IMR-90 (cell line): Measurements from ENCODE around the gene SLTM. TPM values are rescaled to one million over a fixed set of nuclear protein-coding genes. Genes with fewer than 3 reads are reported as not detected.

Source experiments
- ATAC-seq: fragments of 200-7000 bp; cut with Tn5 transposase; 2 replicates; pipeline ENCODE4 v1.9.1; 2020; ENCODE audit warnings: low read depth, mild to moderate bottlenecking, moderate library complexity
- BruUV-seq: library from RNA; stranded (reverse); fragments of 400-500 nt; replicated peaks from 2 replicates; lab custom pipeline; 2021; lab: Mats Ljungman, UMichigan
- CTCF ChIA-PET: fragments of 300-600 bp; formaldehyde crosslinking; extraction: SDS; loops from one replicate; lab custom pipeline; 2021; ENCODE audit warnings: antibody characterized with exemption; lab: Yijun Ruan, JAX
- POLR2A ChIA-PET: fragments of 300-600 bp; sonication (Branson Sonifier 250); formaldehyde crosslinking; loops from one replicate; lab custom pipeline; 2022; ENCODE audit warnings: antibody characterized with exemption; ENCODE audit not compliant: unreplicated experiment; lab: Charles Lee
- DNase-seq: peaks from one replicate; pipeline ENCODE4 v3.0.0; 2013
- H2AFZ ChIP-seq: replicated peaks from 2 replicates; pipeline ENCODE3; 2013; ENCODE audit warnings: low read length, mild to moderate bottlenecking; ENCODE audit not compliant: poor library complexity
- H2AK5ac ChIP-seq: 2 replicates; pipeline ENCODE4 v1.6.1; 2013; ENCODE audit warnings: low read depth, low read length, inconsistent platforms
- H2AK9ac ChIP-seq: replicated peaks from 2 replicates; pipeline ENCODE3; 2013; ENCODE audit warnings: mild to moderate bottlenecking, low read depth, low read length, moderate library complexity; ENCODE audit not compliant: poor library complexity
- H2BK120ac ChIP-seq: 2 replicates; pipeline ENCODE4 v1.6.1; 2013; ENCODE audit warnings: low read depth, low read length, inconsistent platforms
- H2BK15ac ChIP-seq: 3 replicates; pipeline ENCODE4 v1.6.1; 2013; ENCODE audit warnings: low read depth, low read length, inconsistent platforms
- H2BK20ac ChIP-seq: 2 replicates; pipeline ENCODE4 v1.6.1; 2013; ENCODE audit warnings: low read depth, mild to moderate bottlenecking, inconsistent platforms, low read length, moderate library complexity
- H2BK5ac ChIP-seq: 2 replicates; pipeline ENCODE4 v1.6.1; 2013; ENCODE audit warnings: mild to moderate bottlenecking, low read depth, low read length, inconsistent platforms; ENCODE audit not compliant: poor library complexity, severe bottlenecking
- H3K14ac ChIP-seq: replicated peaks from 2 replicates; pipeline ENCODE4 v1.6.1; 2013; ENCODE audit warnings: low read depth, low read length, inconsistent platforms
- H3K18ac ChIP-seq: 2 replicates; pipeline ENCODE4 v1.6.1; 2013; ENCODE audit warnings: low read depth, low read length, control low read depth
- H3K23ac ChIP-seq: 2 replicates; pipeline ENCODE4 v1.6.1; 2013; ENCODE audit warnings: low read depth, low read length, inconsistent platforms
- H3K27ac ChIP-seq: 2 replicates; pipeline ENCODE4 v1.5.1; 2013; ENCODE audit warnings: mild to moderate bottlenecking, control low read depth, low read length; ENCODE audit not compliant: insufficient read depth
- H3K27me3 ChIP-seq: 2 replicates; pipeline ENCODE4 v1.6.1; 2013; ENCODE audit warnings: low read length; ENCODE audit not compliant: control insufficient read depth, insufficient read depth
- H3K36me3 ChIP-seq: 2 replicates; pipeline ENCODE4 v1.6.1; 2013; ENCODE audit warnings: low read length, mixed read lengths; ENCODE audit not compliant: control insufficient read depth, insufficient read depth
- H3K4ac ChIP-seq: 2 replicates; pipeline ENCODE4 v1.6.1; 2013; ENCODE audit warnings: low read depth, low read length, inconsistent platforms
- H3K4me1 ChIP-seq: 2 replicates; pipeline ENCODE4 v1.6.1; 2013; ENCODE audit warnings: low read length, mixed read lengths; ENCODE audit not compliant: control insufficient read depth, insufficient read depth
- H3K4me2 ChIP-seq: 2 replicates; pipeline ENCODE4 v1.6.1; 2013; ENCODE audit warnings: low read depth, mild to moderate bottlenecking, control low read depth, low read length, moderate library complexity
- H3K4me3 ChIP-seq: 2 replicates; pipeline ENCODE4 v1.5.1; 2013; ENCODE audit warnings: low read depth, mild to moderate bottlenecking, control low read depth, low read length, moderate library complexity; ENCODE audit not compliant: insufficient read depth
- H3K56ac ChIP-seq: 2 replicates; pipeline ENCODE4 v1.6.1; 2013; ENCODE audit warnings: low read length, inconsistent platforms; ENCODE audit not compliant: insufficient read depth; ENCODE audit errors: extremely low read depth
- H3K79me1 ChIP-seq, 2 experiments: 2 replicates each; pipeline ENCODE4 v1.6.1; 2013; ENCODE audit warnings: low read length in 2 of 2, inconsistent platforms in 1 of 2, low read depth in 1 of 2
- H3K9ac ChIP-seq: 2 replicates; pipeline ENCODE4 v1.6.1; 2013; ENCODE audit warnings: low read depth, low read length, control low read depth
- H3K9me1 ChIP-seq: 2 replicates; pipeline ENCODE4 v1.6.1; 2013; ENCODE audit warnings: low read length, inconsistent platforms; ENCODE audit not compliant: insufficient read depth
- H3K9me3 ChIP-seq: 2 replicates; pipeline ENCODE4 v1.6.1; 2013; ENCODE audit warnings: low read length; ENCODE audit not compliant: control insufficient read depth, insufficient read depth
- H4K20me1 ChIP-seq: 2 replicates; pipeline ENCODE4 v1.6.1; 2013; ENCODE audit warnings: low read length, inconsistent platforms; ENCODE audit not compliant: insufficient read depth
- H4K5ac ChIP-seq: 2 replicates; pipeline ENCODE4 v1.6.1; 2013; ENCODE audit warnings: mild to moderate bottlenecking, low read depth, low read length, control low read depth
- H4K8ac ChIP-seq, 2 experiments: 2 replicates each; pipeline ENCODE4 v1.6.1; 2013; ENCODE audit warnings: low read depth in 2 of 2, low read length in 2 of 2, control low read depth in 1 of 2, inconsistent platforms in 1 of 2
- H4K91ac ChIP-seq: 2 replicates; pipeline ENCODE4 v1.6.1; 2013; ENCODE audit warnings: low read depth, low read length, inconsistent platforms; ENCODE audit not compliant: insufficient read depth
- BHLHE40 ChIP-seq: fragments of 150-350 bp; IDR thresholded peaks from 2 replicates; pipeline ENCODE4 v1.6.1; 2016; ENCODE audit warnings: mild to moderate bottlenecking, low read depth, low read length
- CEBPB ChIP-seq: IDR thresholded peaks from 2 replicates; pipeline ENCODE4 v1.6.1; 2012; ENCODE audit warnings: low read depth, low read length, improper control_type of control experiment
- CHD1 ChIP-seq: IDR thresholded peaks from 2 replicates; pipeline ENCODE4 v1.6.1; 2012; ENCODE audit warnings: low read depth, low read length, improper control_type of control experiment
- ELK1 ChIP-seq: fragments of 150-350 bp; IDR thresholded peaks from 2 replicates; pipeline ENCODE4 v1.6.1; 2016; ENCODE audit warnings: low read depth, mild to moderate bottlenecking, low read length, moderate library complexity, borderline replicate concordance
- FOS ChIP-seq: fragments of 150-350 bp; IDR thresholded peaks from 2 replicates; pipeline ENCODE4 v1.6.1; 2016; ENCODE audit warnings: low read depth, low read length
- MAFK ChIP-seq: IDR thresholded peaks from 2 replicates; pipeline ENCODE4 v1.6.1; 2012; ENCODE audit warnings: low read depth, low read length, improper control_type of control experiment
- MAZ ChIP-seq: IDR thresholded peaks from 2 replicates; pipeline ENCODE4 v1.6.1; 2012; ENCODE audit warnings: low read depth, mild to moderate bottlenecking, low read length, improper control_type of control experiment, moderate library complexity, borderline replicate concordance
- MXI1 ChIP-seq: IDR thresholded peaks from 2 replicates; pipeline ENCODE4 v1.6.1; 2012; ENCODE audit warnings: low read depth, mild to moderate bottlenecking, low read length, moderate library complexity, borderline replicate concordance
- NFE2L2 ChIP-seq: fragments of 150-350 bp; IDR thresholded peaks from 2 replicates; pipeline ENCODE4 v1.6.1; 2016; ENCODE audit warnings: low read depth, mild to moderate bottlenecking, low read length
- POLR2A ChIP-seq: IDR thresholded peaks from 2 replicates; pipeline ENCODE4 v1.6.1; 2012; ENCODE audit warnings: mild to moderate bottlenecking, low read depth, low read length
- RAD21 ChIP-seq: IDR thresholded peaks from 2 replicates; pipeline ENCODE4 v1.6.1; 2012; ENCODE audit warnings: low read length, improper control_type of control experiment
- RCOR1 ChIP-seq: IDR thresholded peaks from 2 replicates; pipeline ENCODE4 v1.6.1; 2012; ENCODE audit warnings: mild to moderate bottlenecking, low read length, improper control_type of control experiment; ENCODE audit not compliant: insufficient replicate concordance
- RFX5 ChIP-seq: IDR thresholded peaks from 2 replicates; pipeline ENCODE4 v1.8.0; 2012; ENCODE audit warnings: low read depth, mild to moderate bottlenecking, low read length, moderate library complexity
- SMC3 ChIP-seq: fragments of 150-350 bp; IDR thresholded peaks from 2 replicates; pipeline ENCODE4 v1.6.1; 2016; ENCODE audit warnings: low read depth, mild to moderate bottlenecking, antibody characterized with exemption, low read length, moderate library complexity
- USF2 ChIP-seq: fragments of 150-350 bp; IDR thresholded peaks from 2 replicates; pipeline ENCODE4 v1.6.1; 2017; ENCODE audit warnings: mild to moderate bottlenecking, antibody characterized with exemption, low read length, low read depth
- WGBS, 2 experiments: methylation state at CpG; one replicate each; pipeline versions ENCODE4 v1.1.5 to v1.1.7; 2013; ENCODE audit warnings: missing lambda C conversion rate in 2 of 2; ENCODE audit not compliant: insufficient read length in 1 of 2; ENCODE audit errors: extremely low coverage in 2 of 2; 5-methylcytosine and 5-hydroxymethylcytosine counted together
- dilution Hi-C: fragments of 300-500 bp; cut with HindIII; formaldehyde crosslinking; loops from one replicate; pipeline ENCODE4 v1.14.3; 2018; ENCODE audit warnings: low sequenced_read_pairs; ENCODE audit not compliant: unreplicated experiment
- in situ Hi-C: fragments of 300-500 bp; cut with MboI; formaldehyde crosslinking; loops from 3 replicates; pipeline ENCODE4 v1.14.3; 2019; ENCODE audit warnings: low sequenced_read_pairs, inconsistent platforms, mixed read lengths
- intact Hi-C: fragments of 100-400 bp; cut with micrococcal nuclease; formaldehyde crosslinking; loops from 2 replicates; pipeline ENCODE4 v1.10.0; 2022
- polyA plus RNA-seq, 3 experiments: library from polyadenylated mRNA; depleted of rRNA; stranded (reverse); fragments of >200 nt; gene quantifications; 2 replicates each; pipeline ENCODE4 v1.2.3, GENCODE V29; 2012; ENCODE audit warnings: low replicate concordance in 1 of 3
- total RNA-seq: library from RNA; depleted of rRNA; stranded (reverse); fragments of >200 nt; gene quantifications from 2 replicates; pipeline ENCODE4 v1.2.3, GENCODE V29; 2012
- TF ChIP-seq, protein P1 (sequence below): conservative IDR thresholded peaks from 2 replicates; pipeline ENCODE4 v1.5.1; 2012; ENCODE audit warnings: mild to moderate bottlenecking, low read depth, low read length, improper control_type of control experiment

Gene SLTM
- total and polyA plus RNA-seq, 2 of the 4 experiments (the other 2 are of a cell fraction): 36.0 to 57.6 TPM

DNA sequence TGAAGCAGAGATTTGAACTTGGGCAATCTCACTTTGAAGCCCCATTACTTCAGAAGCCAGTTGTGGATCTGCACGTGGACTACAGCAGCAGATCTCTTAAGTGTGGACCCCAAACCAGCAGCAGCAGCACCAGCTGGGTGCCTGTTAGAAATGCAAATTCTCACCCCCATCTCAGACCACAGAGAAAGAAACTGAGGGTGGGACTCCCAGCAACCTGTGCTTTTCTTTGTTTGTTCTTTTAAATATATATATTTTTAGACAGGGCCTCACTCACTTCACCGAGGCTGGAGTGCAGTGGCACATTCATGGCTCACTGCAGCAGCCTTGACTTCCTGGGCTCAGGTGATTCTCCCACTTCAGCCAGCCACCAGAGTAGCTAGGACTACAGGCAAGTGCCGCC lies 53.2 kb downstream of the SLTM start:
- H4K91ac ChIP-seq: no peak overlapping the region
- no peak overlapping the region for H3K4ac ChIP-seq
- H2AFZ ChIP-seq: no peak overlapping the region
- H2AK9ac ChIP-seq: no peak overlapping the region
- no peak overlapping the region for H4K5ac ChIP-seq
- H3K23ac ChIP-seq: no peak overlapping the region
- CTCF ChIA-PET: interaction anchor here (0.6 kb wide), 1 partner anchor 22 kb away, joined by 8 read pairs; no protein-coding TSS in a partner anchor
- no peaks in the 10 kb centered on the region; the same call in 1 of the 2 replicates for H4K20me1 ChIP-seq
- intact Hi-C loops (no loop called here), in situ Hi-C loops (no loop called here), dilution Hi-C loops (no loop called here)
- no peaks in the 10 kb centered on the region for H3K9me3 ChIP-seq
- H3K18ac ChIP-seq: no peak overlapping the region
- no peak overlapping the region for H2AK5ac ChIP-seq
- H3K9me1 ChIP-seq: no peaks in the 10 kb centered on the region
- H3K27ac ChIP-seq: no peak overlapping the region
- H2BK15ac ChIP-seq: no peak overlapping the region
- no peak overlapping the region for H3K14ac ChIP-seq
- TF ChIP-seq MAFK (no peak), MAZ (no peak), RFX5 (no peak), FOS (no peak), CEBPB (no peak), RCOR1 (no peak), RAD21 (no peak), NFE2L2 (no peak), POLR2A (no peak), MXI1 (no peak), BHLHE40 (no peak), SMC3 (no peak), USF2 (no peak), CHD1 (no peak), ELK1 (no peak)
- TF ChIP-seq, protein P1, sequence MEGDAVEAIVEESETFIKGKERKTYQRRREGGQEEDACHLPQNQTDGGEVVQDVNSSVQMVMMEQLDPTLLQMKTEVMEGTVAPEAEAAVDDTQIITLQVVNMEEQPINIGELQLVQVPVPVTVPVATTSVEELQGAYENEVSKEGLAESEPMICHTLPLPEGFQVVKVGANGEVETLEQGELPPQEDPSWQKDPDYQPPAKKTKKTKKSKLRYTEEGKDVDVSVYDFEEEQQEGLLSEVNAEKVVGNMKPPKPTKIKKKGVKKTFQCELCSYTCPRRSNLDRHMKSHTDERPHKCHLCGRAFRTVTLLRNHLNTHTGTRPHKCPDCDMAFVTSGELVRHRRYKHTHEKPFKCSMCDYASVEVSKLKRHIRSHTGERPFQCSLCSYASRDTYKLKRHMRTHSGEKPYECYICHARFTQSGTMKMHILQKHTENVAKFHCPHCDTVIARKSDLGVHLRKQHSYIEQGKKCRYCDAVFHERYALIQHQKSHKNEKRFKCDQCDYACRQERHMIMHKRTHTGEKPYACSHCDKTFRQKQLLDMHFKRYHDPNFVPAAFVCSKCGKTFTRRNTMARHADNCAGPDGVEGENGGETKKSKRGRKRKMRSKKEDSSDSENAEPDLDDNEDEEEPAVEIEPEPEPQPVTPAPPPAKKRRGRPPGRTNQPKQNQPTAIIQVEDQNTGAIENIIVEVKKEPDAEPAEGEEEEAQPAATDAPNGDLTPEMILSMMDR: no peak
- H3K9ac ChIP-seq: no peak overlapping the region
- ATAC-seq: no peak
- WGBS, 2 experiments: 90% methylated on average over 2 of the region's 3 CpGs; no CpG with 5 or more reads in 1 of the 2 experiments
- no peak overlapping the region for H2BK20ac ChIP-seq
- POLR2A ChIA-PET: no interaction called here
- H3K36me3 ChIP-seq: peaks cover 54% of the 10 kb centered on the region
- H3K4me3 ChIP-seq: no peak overlapping the region
- peaks cover 9 to 22% of the 10 kb centered on the region in 2 experiments; a peak in 3 of 4 replicates for H3K79me1 ChIP-seq
- H3K27me3 ChIP-seq: no peaks in the 10 kb centered on the region
- no peak overlapping the region for H3K56ac ChIP-seq
- no peak overlapping the region for H2BK120ac ChIP-seq
- no peaks in the 10 kb centered on the region; the same call in 1 of the 2 replicates for H3K4me1 ChIP-seq
- no peak overlapping the region for H3K4me2 ChIP-seq
- no TSS peak for BruUV-seq
- H2BK5ac ChIP-seq: no peak overlapping the region
- H4K8ac ChIP-seq: no peak overlapping the region
- no peak for DNase-seq
